HFF-Myc (cell line): Measurements from ENCODE around the gene KANK2.
A peak's percentile ranks its signal among the peaks of the same experiment; 100 is the strongest.

ENCODE experiments used
- DNase-seq: peaks from one replicate; pipeline ENCODE4 v3.0.0-alpha.2; 2011; ENCODE audit warnings: low read depth; ENCODE audit errors: extremely low read depth
- H3K4me3 ChIP-seq: replicated peaks from 2 replicates; pipeline ENCODE4 v1.5.1; 2011; ENCODE audit warnings: low read depth, mild to moderate bottlenecking, control low read depth, low read length
- TF ChIP-seq, protein P1 (sequence below): IDR thresholded peaks from 2 replicates; pipeline ENCODE4 v1.5.1; 2012; ENCODE audit warnings: mild to moderate bottlenecking, low read depth, low read length, control low read depth; ENCODE audit errors: missing control alignments

KANK2 gene

DNA sequence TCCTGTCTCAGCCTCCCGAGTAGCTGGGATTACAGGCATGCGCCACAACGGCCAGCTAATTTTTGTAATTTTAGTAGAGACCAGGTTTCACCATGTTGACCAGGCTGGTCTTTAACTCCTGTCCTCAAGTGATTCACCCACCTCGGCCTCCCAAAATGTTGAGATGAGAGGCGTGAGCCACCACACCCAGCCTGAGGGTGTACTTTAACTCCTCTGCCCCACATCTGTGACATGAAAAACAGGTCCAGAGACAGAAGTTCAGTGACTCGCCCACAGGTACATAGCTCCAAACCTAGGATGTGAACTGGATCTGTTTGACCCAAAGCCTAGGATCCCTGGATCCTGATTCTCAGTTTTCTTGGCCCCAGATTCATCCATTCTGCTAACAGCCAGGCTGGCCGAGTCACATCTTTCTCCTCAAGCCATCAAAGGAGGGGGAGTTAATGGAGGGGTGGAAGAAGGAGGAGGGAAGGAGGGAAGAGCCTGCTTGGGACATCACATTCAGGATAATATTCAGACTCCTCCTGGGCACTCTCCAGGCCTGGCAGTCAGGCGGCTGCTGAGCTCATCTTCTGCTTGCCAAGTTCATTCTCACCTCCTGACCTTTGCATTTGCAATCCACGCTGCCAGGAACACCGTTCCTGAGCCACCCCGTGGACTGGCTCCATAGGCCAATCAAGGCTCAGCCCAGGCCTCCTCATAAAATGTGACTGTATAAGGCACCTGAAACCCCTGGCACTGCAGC lies 44.9 kb downstream of the KANK2 start:
- no peak for DNase-seq
- TF ChIP-seq, protein P1, sequence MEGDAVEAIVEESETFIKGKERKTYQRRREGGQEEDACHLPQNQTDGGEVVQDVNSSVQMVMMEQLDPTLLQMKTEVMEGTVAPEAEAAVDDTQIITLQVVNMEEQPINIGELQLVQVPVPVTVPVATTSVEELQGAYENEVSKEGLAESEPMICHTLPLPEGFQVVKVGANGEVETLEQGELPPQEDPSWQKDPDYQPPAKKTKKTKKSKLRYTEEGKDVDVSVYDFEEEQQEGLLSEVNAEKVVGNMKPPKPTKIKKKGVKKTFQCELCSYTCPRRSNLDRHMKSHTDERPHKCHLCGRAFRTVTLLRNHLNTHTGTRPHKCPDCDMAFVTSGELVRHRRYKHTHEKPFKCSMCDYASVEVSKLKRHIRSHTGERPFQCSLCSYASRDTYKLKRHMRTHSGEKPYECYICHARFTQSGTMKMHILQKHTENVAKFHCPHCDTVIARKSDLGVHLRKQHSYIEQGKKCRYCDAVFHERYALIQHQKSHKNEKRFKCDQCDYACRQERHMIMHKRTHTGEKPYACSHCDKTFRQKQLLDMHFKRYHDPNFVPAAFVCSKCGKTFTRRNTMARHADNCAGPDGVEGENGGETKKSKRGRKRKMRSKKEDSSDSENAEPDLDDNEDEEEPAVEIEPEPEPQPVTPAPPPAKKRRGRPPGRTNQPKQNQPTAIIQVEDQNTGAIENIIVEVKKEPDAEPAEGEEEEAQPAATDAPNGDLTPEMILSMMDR = no peak
- H3K4me3 ChIP-seq = no peak overlapping the region

DNA sequence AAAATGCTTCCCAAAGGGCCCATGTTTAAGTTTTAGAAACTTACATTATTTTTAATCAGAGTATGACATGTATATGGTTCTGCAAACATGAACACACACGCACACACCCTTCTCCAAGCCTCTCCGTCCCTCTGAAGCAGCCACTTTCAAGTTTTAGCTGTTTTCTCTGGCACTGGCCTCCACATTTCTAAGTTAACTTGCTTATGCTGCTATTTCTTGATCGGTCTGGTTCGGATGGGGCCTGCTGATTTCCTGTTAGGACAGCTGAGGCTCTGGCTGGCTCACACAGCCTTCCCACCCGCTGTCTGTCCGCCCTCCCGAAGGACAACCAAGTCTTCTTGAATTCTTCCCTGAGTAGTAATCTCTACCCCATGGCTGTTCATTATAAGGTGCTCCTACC lies 46.2 kb downstream of the KANK2 start:
- no peak overlapping the region for H3K4me3 ChIP-seq
- no peak for DNase-seq
- TF ChIP-seq, protein P1 = no peak

DNA sequence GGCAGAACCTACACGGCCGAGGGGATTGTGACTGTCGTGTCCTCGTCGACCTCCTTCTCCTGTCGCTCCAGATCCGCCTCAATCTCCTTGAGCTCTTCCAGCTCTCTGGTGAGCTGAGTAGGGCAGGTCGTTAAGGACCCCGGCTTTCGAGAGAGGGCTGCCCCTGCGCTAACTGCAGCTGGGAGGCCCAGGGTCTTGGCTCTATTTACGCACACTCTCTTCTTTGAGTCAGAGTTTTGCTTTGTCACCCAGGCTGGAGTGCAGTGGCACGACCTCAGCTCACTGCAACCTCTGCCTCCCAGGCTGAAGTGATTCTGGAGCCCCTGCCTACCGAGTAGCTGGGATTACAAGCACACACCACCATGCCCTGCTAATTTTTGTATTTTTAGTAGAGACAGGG lies 49.3 kb downstream of the KANK2 start:
- no peak for DNase-seq
- TF ChIP-seq, protein P1 = no peak
- no peak overlapping the region for H3K4me3 ChIP-seq

DNA sequence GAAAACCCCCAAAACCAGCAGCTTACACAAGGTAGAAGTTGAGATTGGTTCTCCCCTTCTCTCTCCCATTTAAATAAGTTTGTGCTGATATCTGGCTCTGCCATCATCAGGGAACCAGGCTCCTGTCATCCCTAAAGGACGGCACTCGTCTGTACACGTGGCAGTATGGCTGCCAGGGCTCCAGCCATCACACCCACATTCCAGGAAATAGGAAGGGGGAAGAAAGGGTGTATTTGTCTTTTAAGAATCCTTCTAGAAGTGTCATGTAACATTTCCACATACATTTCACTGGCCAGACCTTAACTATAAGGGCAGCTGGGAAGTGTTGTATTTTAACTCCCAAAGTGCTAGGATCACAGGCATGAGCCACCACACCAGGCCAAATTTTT lies 51.8 kb downstream of the KANK2 start:
- DNase-seq = no peak
- TF ChIP-seq, protein P1 = no peak
- no peak overlapping the region for H3K4me3 ChIP-seq

DNA sequence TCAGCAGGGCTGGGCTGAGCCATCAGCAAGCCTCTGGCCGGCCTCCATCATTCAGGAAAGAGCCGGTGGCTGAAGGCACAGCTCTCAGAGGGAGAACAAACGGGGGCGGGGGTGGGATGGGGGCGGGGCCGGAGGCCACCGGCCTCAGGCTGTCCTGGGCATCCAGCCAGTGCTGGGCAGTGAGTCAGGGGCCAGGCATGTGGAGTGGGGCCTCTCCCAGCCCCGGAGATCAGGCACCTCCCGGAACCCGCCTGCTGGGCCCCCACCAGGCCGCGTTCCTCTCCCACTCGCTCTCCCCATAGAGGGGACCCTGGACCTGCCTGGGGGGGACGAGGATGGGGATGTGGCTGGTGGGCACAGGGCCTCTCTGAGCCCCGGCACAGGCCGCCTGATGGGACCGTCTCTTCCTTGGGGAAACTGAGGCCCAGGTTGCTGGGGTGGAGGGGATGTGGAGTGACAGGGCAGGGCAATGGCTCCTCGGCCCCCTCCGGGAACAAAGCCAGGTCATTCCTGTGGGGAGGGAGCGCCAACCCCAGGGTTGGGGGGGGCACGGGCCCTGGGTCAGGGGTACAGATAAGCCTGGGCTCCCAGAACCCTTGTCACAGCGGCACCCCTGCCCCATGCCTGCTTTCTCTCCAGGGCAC lies 54.7 kb downstream of the KANK2 start:
- TF ChIP-seq, protein P1 = no peak
- peak overlapping the region; percentile 35 for H3K4me3 ChIP-seq
- peak; percentile 82 for DNase-seq

DNA sequence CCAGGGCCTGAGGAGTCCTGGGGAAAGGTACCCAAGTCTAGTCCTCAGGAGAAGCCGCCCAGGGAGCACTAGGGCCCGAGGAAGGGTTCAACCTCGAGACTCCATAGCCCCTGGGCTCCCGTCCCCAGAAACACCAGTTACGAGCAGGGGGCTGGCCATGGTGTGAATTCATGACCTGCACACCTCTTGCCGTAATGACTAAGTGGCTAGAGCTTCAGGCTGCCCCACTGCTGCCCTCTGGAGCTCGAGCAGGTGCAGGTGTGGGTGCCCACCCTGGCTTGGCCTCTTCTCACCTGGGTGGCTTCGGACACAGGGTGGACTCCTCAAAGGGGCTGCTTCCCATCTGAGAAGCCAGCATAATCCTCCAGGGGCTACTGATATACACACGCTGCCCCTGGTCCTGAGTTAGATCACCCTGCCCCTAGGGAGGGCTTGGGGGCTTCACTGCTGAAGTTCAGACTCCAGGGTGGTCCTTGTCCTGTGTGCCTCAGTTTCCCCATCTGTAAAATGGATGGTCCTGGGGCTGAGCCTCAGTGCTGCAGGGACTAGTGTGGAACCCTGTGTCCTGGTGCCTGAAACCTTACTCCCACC lies 55.3 kb downstream of the KANK2 start:
- DNase-seq = no peak
- H3K4me3 ChIP-seq = no peak overlapping the region
- TF ChIP-seq, protein P1 = no peak
